Natural killer cell (primary cell): ENCODE results near the gene IGSF6. TPM values are rescaled to one million over a fixed set of nuclear protein-coding genes. Genes with fewer than 3 reads are reported as not detected.

Experiments
- ATAC-seq, 3 donors: fragments of 150-1000 bp in 2 of 3; fragments of 200-7000 bp in 1 of 3; cut with Tn5 transposase; 1 replicate in 1 of 3; 2 replicates in 2 of 3; pipeline ENCODE4 v1.10.0; 2021; ENCODE audit warnings: mild to moderate bottlenecking in 2 of 3, moderate library complexity in 2 of 3
- DNase-seq, 2 donors: peaks; one replicate each; pipeline versions ENCODE4 v3.0.0 to v3.0.0-alpha.2; 2013 to 2021; ENCODE audit warnings: mixed read lengths in 1 of 2
- H3K27ac ChIP-seq: one replicate; pipeline ENCODE4 v1.5.1; 2013; ENCODE audit warnings: mild to moderate bottlenecking, low read length
- H3K27me3 ChIP-seq: one replicate; pipeline ENCODE4 v1.6.1; 2013; ENCODE audit warnings: low read length; ENCODE audit not compliant: control insufficient read depth, insufficient read depth
- H3K36me3 ChIP-seq: one replicate; pipeline ENCODE4 v1.6.1; 2013; ENCODE audit warnings: low read length; ENCODE audit not compliant: control insufficient read depth, insufficient read depth
- H3K4me1 ChIP-seq: one replicate; pipeline ENCODE4 v1.6.1; 2013; ENCODE audit warnings: low read length; ENCODE audit not compliant: control insufficient read depth, insufficient read depth
- H3K4me3 ChIP-seq: one replicate; pipeline ENCODE4 v1.5.1; 2013; ENCODE audit warnings: low read length
- H3K9me3 ChIP-seq: one replicate; pipeline ENCODE4 v1.6.1; 2013; ENCODE audit warnings: low read length; ENCODE audit not compliant: control insufficient read depth, insufficient read depth
- H3K27ac Mint-ChIP-seq, 2 donors: one replicate each; pipeline ENCODE4 v1.8.0; 2022; ENCODE audit warnings: mild to moderate bottlenecking in 2 of 2, mixed read lengths in 2 of 2, moderate library complexity in 1 of 2
- H3K27me3 Mint-ChIP-seq, 2 donors: one replicate each; pipeline ENCODE4 v1.8.0; 2022; ENCODE audit warnings: low read depth in 2 of 2, mixed read lengths in 2 of 2
- H3K36me3 Mint-ChIP-seq: one replicate; pipeline ENCODE4 v1.8.0; 2022; ENCODE audit warnings: mixed read lengths
- H3K4me1 Mint-ChIP-seq, 2 donors: one replicate each; pipeline ENCODE4 v1.8.0; 2022; ENCODE audit warnings: mixed read lengths in 2 of 2
- H3K4me3 Mint-ChIP-seq: one replicate; pipeline ENCODE4 v1.8.0; 2022; ENCODE audit warnings: mild to moderate bottlenecking, moderate library complexity, mixed read lengths
- H3K9me3 Mint-ChIP-seq, 2 donors: one replicate each; pipeline ENCODE4 v1.8.0; 2022; ENCODE audit warnings: mixed read lengths in 2 of 2
- CTCF ChIP-seq: fragments of 200-600 bp; IDR thresholded peaks from one replicate; pipeline ENCODE4 v1.8.0; 2022; ENCODE audit warnings: antibody characterized with exemption
- WGBS: methylation state at CpG from one replicate; pipeline ENCODE4 v1.1.7; 2013; ENCODE audit warnings: missing lambda C conversion rate; ENCODE audit not compliant: insufficient coverage; 5-methylcytosine and 5-hydroxymethylcytosine counted together
- intact Hi-C: fragments of 100-400 bp; cut with micrococcal nuclease; formaldehyde crosslinking; loops from one replicate; pipeline ENCODE4 v1.14.2; 2022
- total RNA-seq, 4 donors: library from RNA; stranded (reverse); fragments of 120-200 nt in 1 of 4; gene quantifications; one replicate each; pipeline versions ENCODE4 v1.2.3 to v1.2.4, GENCODE V29; 2013 to 2022

Gene IGSF6
- total RNA-seq, 3 donors from 2014 or later (not counting 1 experiment from before 2014, with no cell fraction given) = 2.2 to 4.4 (median 2.6) TPM

- no peak for TF ChIP-seq CTCF
- intact Hi-C loops = no loop called here
- Histone ChIP-seq H3K4me1 (peaks cover 17% of the 10 kb centered on the region), H3K27ac (no peak overlapping the region), H3K36me3 (peaks cover 14% of the 10 kb centered on the region), H3K9me3 (no peaks in the 10 kb centered on the region), H3K4me3 (no peak overlapping the region), H3K27me3 (no peaks in the 10 kb centered on the region)
- Mint-ChIP-seq H3K4me3 (no peak overlapping the region), H3K27me3 (no peaks in the 10 kb centered on the region), H3K9me3 (no peaks in the 10 kb centered on the region), H3K36me3 (peaks cover 13% of the 10 kb centered on the region), H3K4me1 (peaks cover 14 to 31% of the 10 kb centered on the region in 2 donors), H3K27ac (no peak overlapping the region)
- WGBS = 100% methylated on average over 1 of the region's 1 CpG
- no peak for ATAC-seq
- no peak for DNase-seq
These were observed 29.9 kb downstream of the IGSF6 start for GRCh38 chr16:21622545-21622944.

GRCh38 chr16:21620592-21620991 is 31.8 kb downstream of the IGSF6 start:
- H3K9me3 Mint-ChIP-seq = no peaks in the 10 kb centered on the region
- no peak overlapping the region for H3K4me3 Mint-ChIP-seq
- no peaks in the 10 kb centered on the region for H3K9me3 ChIP-seq
- H3K27ac ChIP-seq = no peak overlapping the region
- H3K27me3 ChIP-seq = no peaks in the 10 kb centered on the region
- peaks cover 9% of the 10 kb centered on the region for H3K36me3 ChIP-seq
- no peak overlapping the region for H3K27ac Mint-ChIP-seq
- DNase-seq (no peak), ATAC-seq (no peak)
- no peaks in the 10 kb centered on the region for H3K27me3 Mint-ChIP-seq
- peaks cover 10% of the 10 kb centered on the region for H3K4me1 ChIP-seq
- intact Hi-C loops = no loop called here
- no peak overlapping the region for H3K4me3 ChIP-seq
- peaks cover 18 to 33% of the 10 kb centered on the region in 2 donors for H3K4me1 Mint-ChIP-seq
- no peak for TF ChIP-seq CTCF
- H3K36me3 Mint-ChIP-seq = no peaks in the 10 kb centered on the region

- Mint-ChIP-seq H3K27me3 (no peaks in the 10 kb centered on the region), H3K4me1 (peaks cover 22 to 29% of the 10 kb centered on the region in 2 donors), H3K36me3 (no peaks in the 10 kb centered on the region), H3K4me3 (no peak overlapping the region), H3K9me3 (no peaks in the 10 kb centered on the region), H3K27ac (no peak overlapping the region)
- DNase-seq (no peak), ATAC-seq (no peak)
- H3K36me3 ChIP-seq = peaks cover 2% of the 10 kb centered on the region
- TF ChIP-seq CTCF = no peak
- H3K27ac ChIP-seq = no peak overlapping the region
- H3K4me3 ChIP-seq = no peak overlapping the region
- peaks cover 10% of the 10 kb centered on the region for H3K4me1 ChIP-seq
- intact Hi-C loops = no loop called here
- 95% methylated on average over 4 of the region's 4 CpGs for WGBS
- no peaks in the 10 kb centered on the region for H3K27me3 ChIP-seq
- H3K9me3 ChIP-seq = no peaks in the 10 kb centered on the region
These were observed 32.5 kb downstream of the IGSF6 start for GRCh38 chr16:21619765-21620425.

- ATAC-seq = no peak
- TF ChIP-seq CTCF = no peak
- Mint-ChIP-seq H3K36me3 (no peaks in the 10 kb centered on the region), H3K9me3 (no peaks in the 10 kb centered on the region), H3K27me3 (no peaks in the 10 kb centered on the region), H3K4me1 (peaks cover 30 to 36% of the 10 kb centered on the region in 2 donors), H3K4me3 (no peak overlapping the region), H3K27ac (no peak overlapping the region)
- WGBS = 90% methylated on average over 4 of the region's 5 CpGs
- Histone ChIP-seq H3K27me3 (no peaks in the 10 kb centered on the region), H3K4me3 (no peak overlapping the region), H3K4me1 (peaks cover 10% of the 10 kb centered on the region), H3K9me3 (no peaks in the 10 kb centered on the region), H3K27ac (no peak overlapping the region), H3K36me3 (no peaks in the 10 kb centered on the region)
- DNase-seq = no peak
- intact Hi-C loops = no loop called here
These were observed 34.1 kb downstream of the IGSF6 start for GRCh38 chr16:21618281-21618680.
